Activated naive CD8-positive, alpha-beta T cell treated with anti-CD3 and anti-CD28 coated beads, Interleukin-2, amount 10 ng/mL, durations not matched to agents 7 days and 5 days (primary cell): ENCODE results near the gene CHD5. TPM values are rescaled to one million over a fixed set of nuclear protein-coding genes. Genes with fewer than 3 reads are reported as not detected.
"Not testable (repeated sequence)": the region's sequence is repeated elsewhere in the genome, so short reads cannot be mapped to it uniquely, and the experiment has no call there.

Experiments
- ATAC-seq: fragments of 150-1000 bp; cut with Tn5 transposase; one replicate; pipeline ENCODE4 v1.10.0; 2021; ENCODE audit warnings: low read depth, moderate library complexity
- POLR2A ChIA-PET: fragments of 350-600 bp; sonication (Branson Sonifier 250); formaldehyde crosslinking; loops from one replicate; lab custom pipeline; 2021; ENCODE audit warnings: antibody characterized with exemption; lab: Charles Lee
- DNase-seq: peaks from one replicate; pipeline ENCODE4 v3.0.0; 2021
- H3K27ac Mint-ChIP-seq: one replicate; pipeline ENCODE4 v1.8.0; 2022; ENCODE audit warnings: mild to moderate bottlenecking, mixed read lengths
- H3K27me3 Mint-ChIP-seq: one replicate; pipeline ENCODE4 v1.8.0; 2022; ENCODE audit warnings: mild to moderate bottlenecking, moderate library complexity, mixed read lengths
- H3K36me3 Mint-ChIP-seq: one replicate; pipeline ENCODE4 v1.8.0; 2021; ENCODE audit warnings: mild to moderate bottlenecking, mixed read lengths
- H3K4me1 Mint-ChIP-seq: one replicate; pipeline ENCODE4 v1.8.0; 2021; ENCODE audit warnings: mixed read lengths
- H3K4me3 Mint-ChIP-seq: one replicate; pipeline ENCODE4 v1.8.0; 2022; ENCODE audit warnings: mild to moderate bottlenecking, moderate library complexity, mixed read lengths
- H3K9me3 Mint-ChIP-seq: one replicate; pipeline ENCODE4 v1.8.0; 2021; ENCODE audit warnings: mixed read lengths
- total RNA-seq, 2 experiments: library from RNA; stranded (reverse); gene quantifications; one replicate each; pipeline ENCODE4 v1.2.3, GENCODE V29; 2021

Gene CHD5
- total RNA-seq, 2 experiments from 2014 or later: 0.23 to 0.61 TPM

DNA sequence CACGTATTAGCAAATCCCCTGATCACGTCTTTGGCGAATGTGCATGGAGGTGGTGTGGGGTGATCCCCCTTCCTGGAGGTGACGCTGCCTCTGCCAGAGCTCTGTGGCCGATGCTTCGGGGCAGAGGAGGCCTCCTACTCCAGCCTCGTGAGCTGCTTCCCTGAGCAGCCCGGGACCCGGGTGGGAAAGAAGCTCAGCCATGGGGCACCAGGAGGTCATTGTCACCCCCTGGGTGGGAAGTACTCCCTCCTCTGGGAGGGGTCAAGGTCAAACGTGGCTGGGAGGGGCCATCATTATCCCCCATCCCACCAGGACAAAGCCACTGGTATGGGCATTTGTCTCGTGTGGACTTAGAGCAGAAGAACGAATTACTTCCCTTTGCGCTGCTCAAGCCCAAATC lies 93.8 kb downstream of the CHD5 start:
- H3K36me3 Mint-ChIP-seq: peaks cover 10% of the 10 kb centered on the region
- no peak overlapping the region for H3K27ac Mint-ChIP-seq
- H3K4me3 Mint-ChIP-seq: no peak overlapping the region
- POLR2A ChIA-PET: no interaction called here
- DNase-seq (no peak), ATAC-seq (no peak)
- no peaks in the 10 kb centered on the region for H3K4me1 Mint-ChIP-seq
- H3K27me3 Mint-ChIP-seq: no peaks in the 10 kb centered on the region
- no peaks in the 10 kb centered on the region for H3K9me3 Mint-ChIP-seq

DNA sequence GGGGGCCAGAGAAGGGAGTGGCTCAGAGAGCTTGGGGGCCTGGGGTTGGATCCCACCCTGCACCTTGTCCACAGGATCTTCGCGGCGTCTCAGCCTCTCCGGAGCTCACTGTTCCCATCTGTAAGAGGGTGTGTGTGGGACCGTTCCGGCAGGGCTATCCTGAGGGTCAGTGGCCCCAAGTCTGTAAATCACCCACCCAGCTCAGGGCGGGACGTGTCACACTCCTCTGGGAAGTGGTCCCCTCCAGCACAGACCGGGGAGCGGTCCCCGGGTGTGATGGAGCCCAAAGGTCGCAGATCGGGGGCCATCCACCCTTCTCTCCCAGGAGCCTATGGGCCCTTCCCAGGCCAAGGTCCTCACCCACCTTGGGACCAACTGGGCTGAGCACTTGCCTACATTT lies 94.5 kb downstream of the CHD5 start:
- H3K27me3 Mint-ChIP-seq: no peaks in the 10 kb centered on the region
- no peak overlapping the region for H3K4me3 Mint-ChIP-seq
- H3K9me3 Mint-ChIP-seq: no peaks in the 10 kb centered on the region
- ATAC-seq: no peak
- DNase-seq: no peak
- H3K27ac Mint-ChIP-seq: no peak overlapping the region
- no peaks in the 10 kb centered on the region for H3K4me1 Mint-ChIP-seq
- H3K36me3 Mint-ChIP-seq: peaks cover 9% of the 10 kb centered on the region
- POLR2A ChIA-PET: no interaction called here

DNA sequence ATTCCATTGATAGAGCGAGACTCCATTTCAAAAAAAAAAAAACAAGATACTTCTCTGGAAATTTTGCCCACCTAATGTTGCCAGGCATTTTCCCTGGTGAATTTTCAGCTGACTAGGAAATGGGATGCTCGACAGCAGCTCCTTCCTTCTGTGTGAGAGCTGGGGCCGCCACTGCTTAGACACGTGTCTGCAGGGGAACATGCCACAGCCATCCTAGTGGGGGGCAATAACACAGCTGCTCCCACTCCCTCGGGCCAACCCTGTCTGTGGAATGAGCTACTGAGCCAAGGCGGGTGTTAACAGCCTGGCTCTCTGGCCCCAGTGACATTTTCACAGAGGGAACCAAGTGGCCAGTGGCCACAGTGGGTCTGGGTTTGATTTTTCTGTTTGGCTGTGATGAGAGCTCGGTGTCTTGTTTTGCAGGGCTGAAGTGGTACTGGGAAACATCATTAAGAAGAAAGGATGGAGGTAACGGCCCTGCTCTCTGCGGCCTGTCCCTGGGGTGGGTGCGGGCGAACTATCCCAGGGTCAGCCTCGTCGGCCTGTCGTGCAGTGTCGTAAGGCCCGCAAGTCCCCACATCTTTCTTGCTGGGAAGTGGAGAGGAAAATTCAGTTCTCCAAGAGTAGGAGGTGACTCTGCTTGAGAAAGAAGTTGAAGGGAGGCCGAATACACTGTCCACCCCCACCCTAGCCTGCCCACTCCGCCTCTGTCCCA lies 95.2 kb downstream of the CHD5 start:
- no peaks in the 10 kb centered on the region for H3K27me3 Mint-ChIP-seq
- ATAC-seq: no peak
- H3K36me3 Mint-ChIP-seq: peaks cover 9% of the 10 kb centered on the region
- H3K4me3 Mint-ChIP-seq: no peak overlapping the region
- no peak for DNase-seq
- no peaks in the 10 kb centered on the region for H3K4me1 Mint-ChIP-seq
- no peak overlapping the region for H3K27ac Mint-ChIP-seq
- H3K9me3 Mint-ChIP-seq: no peaks in the 10 kb centered on the region
- POLR2A ChIA-PET: no interaction called here

DNA sequence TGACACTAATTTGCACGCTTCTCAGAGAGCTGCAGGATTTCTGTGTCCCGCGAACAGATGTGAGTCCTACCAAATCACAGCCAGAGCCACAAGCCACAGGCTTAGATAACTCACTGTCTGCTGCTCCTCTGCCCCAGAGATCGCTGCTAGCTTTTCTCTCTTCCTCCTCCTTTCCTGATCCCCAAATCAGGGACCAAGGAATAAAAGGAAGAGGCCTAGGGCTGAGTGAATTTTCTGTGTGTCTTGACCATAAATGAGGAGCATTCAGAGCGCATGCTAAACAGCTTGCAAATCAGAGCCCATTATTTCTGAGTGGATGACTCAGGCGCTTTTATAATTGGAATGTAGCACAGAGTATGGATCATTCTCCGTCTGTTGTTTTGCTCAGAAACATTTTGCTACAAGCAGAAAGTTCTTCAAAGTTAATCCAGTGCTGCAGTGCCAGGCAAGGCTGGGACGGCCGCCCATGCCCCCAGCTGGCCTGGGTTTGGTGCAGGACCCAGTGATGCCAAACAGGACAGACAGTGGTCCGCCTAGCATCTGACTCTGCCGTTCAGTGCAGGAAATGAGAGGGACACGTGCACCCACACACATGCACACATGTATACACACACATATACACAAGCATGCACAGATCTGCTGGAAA lies 96.2 kb downstream of the CHD5 start:
- Mint-ChIP-seq H3K4me3 (no peak overlapping the region), H3K36me3 (peaks cover 11% of the 10 kb centered on the region), H3K27me3 (no peaks in the 10 kb centered on the region), H3K9me3 (no peaks in the 10 kb centered on the region), H3K4me1 (no peaks in the 10 kb centered on the region), H3K27ac (no peak overlapping the region)
- DNase-seq: no peak
- POLR2A ChIA-PET: no interaction called here
- ATAC-seq: no peak

DNA sequence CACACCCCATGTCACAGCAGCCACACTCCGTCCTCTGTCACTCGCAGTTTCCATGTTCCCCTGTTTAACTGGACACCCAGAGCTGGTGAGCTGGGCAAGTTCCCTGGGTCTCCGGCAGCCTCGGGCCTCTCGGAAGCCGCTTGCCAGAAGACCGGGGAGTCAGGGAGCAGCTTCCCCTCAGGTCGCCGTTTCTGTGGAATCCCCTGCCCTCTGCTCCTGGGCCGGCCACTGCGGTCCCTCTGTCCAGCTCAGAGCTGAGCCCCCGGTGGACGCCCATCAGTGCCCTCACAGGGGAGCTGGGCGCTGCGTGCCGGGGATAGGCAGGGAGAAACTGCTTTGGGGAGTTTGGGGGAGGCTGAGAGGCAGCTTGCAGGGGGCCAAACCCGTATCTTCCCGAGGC lies 96.7 kb downstream of the CHD5 start:
- no peaks in the 10 kb centered on the region for H3K9me3 Mint-ChIP-seq
- no peaks in the 10 kb centered on the region for H3K4me1 Mint-ChIP-seq
- no peak overlapping the region for H3K27ac Mint-ChIP-seq
- ATAC-seq: no peak
- DNase-seq: no peak
- H3K4me3 Mint-ChIP-seq: no peak overlapping the region
- POLR2A ChIA-PET: no interaction called here
- no peaks in the 10 kb centered on the region for H3K27me3 Mint-ChIP-seq
- peaks cover 14% of the 10 kb centered on the region for H3K36me3 Mint-ChIP-seq

DNA sequence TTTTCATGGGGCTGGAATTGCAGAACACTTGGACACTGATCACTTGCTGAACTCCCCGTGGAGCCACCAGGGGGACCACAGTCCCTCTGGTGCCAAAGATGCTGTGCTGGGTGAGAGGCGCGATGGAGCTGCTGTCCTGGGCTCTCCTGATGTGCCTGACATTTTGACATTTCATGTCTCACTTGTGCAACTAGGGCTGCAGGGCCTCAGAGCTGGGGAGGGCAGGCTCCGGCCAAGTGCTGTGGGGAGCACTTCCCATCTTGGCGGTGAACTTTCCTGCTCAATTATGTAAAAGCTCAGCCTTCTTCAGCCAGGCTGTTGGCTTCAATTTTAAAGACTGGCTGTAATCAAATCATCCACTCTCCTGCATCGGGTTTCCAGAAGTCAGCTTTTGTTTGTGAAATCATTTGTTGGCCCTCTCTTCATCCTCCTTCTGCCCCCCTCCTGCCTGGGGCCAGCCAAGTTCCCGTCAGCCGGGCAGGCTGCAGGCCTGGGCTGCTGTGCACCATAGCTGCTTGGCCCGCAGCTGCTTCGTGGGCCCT lies 97.6 kb downstream of the CHD5 start:
- Mint-ChIP-seq H3K27ac (no peak overlapping the region), H3K27me3 (no peaks in the 10 kb centered on the region), H3K4me3 (no peak overlapping the region), H3K4me1 (no peaks in the 10 kb centered on the region), H3K9me3 (no peaks in the 10 kb centered on the region), H3K36me3 (peaks cover 14% of the 10 kb centered on the region)
- ATAC-seq: no peak
- POLR2A ChIA-PET: no interaction called here
- no peak for DNase-seq

DNA sequence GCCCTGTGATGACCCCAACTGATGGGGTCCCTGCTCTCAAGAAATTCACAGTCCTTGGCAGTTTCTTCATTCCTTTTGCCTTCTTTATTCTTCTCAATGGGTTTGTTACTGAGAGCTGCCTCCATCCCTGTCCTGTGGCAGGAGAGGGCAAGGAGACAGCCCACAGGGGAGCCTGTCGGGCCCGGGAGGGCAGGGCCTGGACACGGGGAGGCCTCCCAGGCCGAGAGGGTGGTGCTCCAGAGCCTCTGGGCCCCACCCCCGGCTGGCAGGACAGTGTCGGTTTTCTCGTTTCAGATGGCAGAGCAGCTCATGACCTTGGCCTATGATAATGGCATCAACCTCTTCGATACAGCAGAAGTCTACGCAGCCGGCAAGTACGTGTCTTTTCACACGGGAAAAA lies 98.2 kb downstream of the CHD5 start:
- ATAC-seq: no peak
- Mint-ChIP-seq H3K27ac (no peak overlapping the region), H3K9me3 (no peaks in the 10 kb centered on the region), H3K36me3 (peaks cover 11% of the 10 kb centered on the region), H3K27me3 (no peaks in the 10 kb centered on the region), H3K4me3 (no peak overlapping the region), H3K4me1 (no peaks in the 10 kb centered on the region)
- no peak for DNase-seq
- POLR2A ChIA-PET: no interaction called here

DNA sequence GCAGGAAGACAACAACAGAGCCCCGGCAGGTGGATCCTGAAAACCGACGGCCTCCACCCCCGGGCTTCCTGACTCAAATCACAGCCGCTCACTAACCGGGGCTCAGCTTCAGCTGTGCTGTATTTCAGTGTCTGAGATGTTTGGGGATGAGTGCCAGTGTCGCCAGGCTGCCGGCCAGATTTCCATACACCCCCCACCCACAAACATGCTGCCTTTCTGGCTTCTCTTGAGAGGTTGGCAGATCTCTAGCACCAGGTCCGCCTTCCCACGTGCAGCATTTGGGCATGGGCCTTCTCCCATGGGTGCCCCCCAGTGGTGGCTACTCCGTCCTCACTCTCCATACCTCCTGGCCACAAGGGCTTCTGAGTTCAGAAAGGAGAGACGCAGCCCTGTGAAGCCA lies 99.7 kb downstream of the CHD5 start:
- H3K9me3 Mint-ChIP-seq: no peaks in the 10 kb centered on the region
- no peak overlapping the region for H3K4me3 Mint-ChIP-seq
- no peaks in the 10 kb centered on the region for H3K27me3 Mint-ChIP-seq
- H3K27ac Mint-ChIP-seq: no peak overlapping the region
- DNase-seq (no peak), ATAC-seq (no peak)
- POLR2A ChIA-PET: no interaction called here
- no peaks in the 10 kb centered on the region for H3K4me1 Mint-ChIP-seq
- H3K36me3 Mint-ChIP-seq: peaks cover 11% of the 10 kb centered on the region

DNA sequence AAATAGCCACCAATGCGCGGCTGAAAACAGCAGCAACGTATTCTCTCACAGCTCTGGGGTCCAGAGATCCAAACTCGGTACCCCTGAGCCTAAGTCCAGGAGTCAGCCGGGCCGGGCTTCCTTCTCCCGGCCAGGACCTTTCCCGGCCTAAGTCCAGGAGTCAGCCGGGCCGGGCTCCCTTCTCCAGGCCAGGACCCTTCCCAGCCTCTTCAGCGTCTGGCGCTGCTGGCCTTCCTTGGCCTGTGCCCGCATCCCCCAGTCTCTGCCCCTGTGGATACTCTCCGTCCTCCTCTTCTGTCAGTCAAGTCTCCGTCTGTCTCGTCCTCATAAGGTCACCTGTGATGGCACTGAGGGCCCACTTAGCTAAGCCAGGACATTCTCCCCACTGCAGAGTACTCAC lies 102.2 kb downstream of the CHD5 start:
- no peak for ATAC-seq
- H3K27ac Mint-ChIP-seq: no peak overlapping the region
- H3K4me3 Mint-ChIP-seq: no peak overlapping the region
- no peak for DNase-seq
- H3K4me1 Mint-ChIP-seq: no peaks in the 10 kb centered on the region
- no peaks in the 10 kb centered on the region for H3K9me3 Mint-ChIP-seq
- POLR2A ChIA-PET: no interaction called here
- H3K36me3 Mint-ChIP-seq: peaks cover 15% of the 10 kb centered on the region
- no peaks in the 10 kb centered on the region for H3K27me3 Mint-ChIP-seq

DNA sequence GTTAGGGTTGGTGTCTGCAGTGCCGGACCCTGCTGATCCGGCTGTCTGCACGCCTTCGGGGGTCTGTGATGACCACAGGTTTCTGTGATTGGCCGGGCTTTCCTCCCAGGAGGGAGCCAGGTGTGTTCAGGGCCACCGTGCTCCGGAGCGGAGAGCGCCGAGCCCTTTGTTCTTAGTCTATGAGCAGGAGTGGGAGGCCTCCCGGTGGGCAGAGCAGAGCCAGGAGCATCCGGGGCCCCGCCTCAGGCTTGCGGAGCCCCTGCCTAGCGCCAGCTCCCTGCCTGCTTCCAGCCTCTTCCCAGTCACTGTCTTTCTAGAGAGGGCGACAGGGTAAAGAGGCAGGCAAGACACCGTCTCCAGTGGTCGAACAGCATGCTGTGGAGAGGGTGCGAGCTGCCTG lies 102.6 kb downstream of the CHD5 start:
- no peaks in the 10 kb centered on the region for H3K27me3 Mint-ChIP-seq
- peaks cover 15% of the 10 kb centered on the region for H3K36me3 Mint-ChIP-seq
- no peak overlapping the region for H3K4me3 Mint-ChIP-seq
- no peak for ATAC-seq
- H3K4me1 Mint-ChIP-seq: no peaks in the 10 kb centered on the region
- no peak for DNase-seq
- H3K27ac Mint-ChIP-seq: no peak overlapping the region
- POLR2A ChIA-PET: no interaction called here
- H3K9me3 Mint-ChIP-seq: no peaks in the 10 kb centered on the region

DNA sequence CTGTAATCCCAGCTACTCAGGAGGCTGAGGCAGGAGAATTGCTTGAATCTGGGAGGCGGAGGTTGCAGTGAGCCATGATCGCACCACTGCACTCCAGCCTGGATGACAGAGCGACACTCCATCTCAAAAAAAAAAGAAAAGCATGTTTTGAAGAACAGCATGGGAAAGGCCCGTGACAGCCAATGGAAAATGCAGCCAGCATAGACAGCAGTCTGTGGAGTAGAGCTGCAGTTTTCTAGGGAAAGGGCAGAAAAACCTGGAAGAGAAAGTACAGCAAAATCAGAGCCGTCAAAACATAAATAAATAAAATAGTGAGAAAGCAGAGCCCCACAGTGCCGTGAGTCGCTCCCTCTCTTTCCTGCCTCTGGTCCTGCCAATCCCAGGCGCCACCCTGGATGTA lies 103.1 kb downstream of the CHD5 start:
- ATAC-seq, DNase-seq, H3K27me3 Mint-ChIP-seq, H3K4me3 Mint-ChIP-seq, POLR2A ChIA-PET, H3K4me1 Mint-ChIP-seq, H3K27ac Mint-ChIP-seq, H3K9me3 Mint-ChIP-seq: not testable (repeated sequence)
- peaks cover 15% of the 10 kb centered on the region for H3K36me3 Mint-ChIP-seq

DNA sequence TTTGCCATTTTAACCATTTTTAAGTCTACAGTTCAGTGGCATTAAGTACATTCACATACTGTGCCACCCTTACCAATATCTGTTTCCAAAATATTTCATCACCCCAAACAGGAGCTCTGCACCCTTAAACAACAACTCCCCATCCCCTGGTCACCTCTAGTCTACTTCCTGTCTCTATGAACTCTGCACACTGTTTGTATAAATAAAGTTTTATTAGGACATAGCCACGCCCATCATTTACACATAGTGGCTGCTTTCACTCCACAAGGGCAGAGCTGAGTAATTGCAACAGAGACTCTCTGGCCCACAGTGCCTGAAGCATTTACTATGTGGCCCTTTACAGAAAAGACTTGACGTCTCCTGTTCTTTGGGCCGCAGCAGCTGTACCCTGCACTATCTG lies 104.4 kb downstream of the CHD5 start:
- POLR2A ChIA-PET: no interaction called here
- ATAC-seq (no peak), DNase-seq (no peak)
- H3K4me3 Mint-ChIP-seq: no peak overlapping the region
- no peak overlapping the region for H3K27ac Mint-ChIP-seq
- H3K36me3 Mint-ChIP-seq: peaks cover 14% of the 10 kb centered on the region
- no peaks in the 10 kb centered on the region for H3K4me1 Mint-ChIP-seq
- H3K9me3 Mint-ChIP-seq: no peaks in the 10 kb centered on the region
- no peaks in the 10 kb centered on the region for H3K27me3 Mint-ChIP-seq

DNA sequence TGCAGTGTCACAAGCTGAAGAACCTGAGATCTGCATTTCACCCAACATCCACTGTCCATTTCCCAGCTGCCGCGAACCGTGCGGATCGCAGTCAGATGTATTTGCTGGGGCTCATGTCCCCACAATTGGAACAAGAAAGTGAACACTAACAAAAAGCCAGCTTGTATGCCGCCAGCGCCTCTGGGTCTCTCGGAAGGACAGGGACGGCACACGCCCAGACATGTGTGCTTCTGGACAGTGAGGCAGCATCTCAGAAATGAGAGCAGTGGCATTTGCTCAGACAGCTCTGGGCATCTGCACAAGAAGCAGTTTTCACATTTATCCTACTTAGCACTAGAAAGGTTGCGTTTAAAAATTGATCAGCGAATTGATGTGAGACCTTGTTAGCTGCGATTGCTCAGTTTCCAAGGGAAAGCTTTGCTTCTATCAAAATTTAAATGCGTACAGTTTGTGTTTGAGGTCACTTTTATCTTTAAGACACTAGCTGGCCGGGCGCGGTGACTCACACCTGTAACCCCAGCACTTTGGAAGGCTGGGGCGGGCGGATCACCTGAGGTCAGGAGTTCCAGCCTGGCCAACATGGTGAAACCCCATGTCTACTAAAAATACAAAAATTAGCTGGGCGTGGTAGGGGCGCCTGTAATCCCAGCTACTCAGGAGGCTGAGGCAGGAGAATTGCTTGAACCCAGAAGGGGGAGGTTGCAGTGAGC lies 105.8 kb downstream of the CHD5 start:
- Mint-ChIP-seq H3K4me3 (no peak overlapping the region), H3K27ac (no peak overlapping the region), H3K27me3 (no peaks in the 10 kb centered on the region), H3K9me3 (no peaks in the 10 kb centered on the region), H3K4me1 (no peaks in the 10 kb centered on the region), H3K36me3 (peaks cover 11% of the 10 kb centered on the region)
- ATAC-seq (no peak), DNase-seq (no peak)
- POLR2A ChIA-PET: no interaction called here
